NCI-H2029 (cell line): ENCODE results near the gene POLD4.
A peak's percentile ranks its signal among the peaks of the same experiment; 100 is the strongest.
"Not testable (repeated sequence)": the region's sequence is repeated elsewhere in the genome, so short reads cannot be mapped to it uniquely, and the experiment has no call there.

Source experiments
- DNase-seq: peaks from one replicate; lab custom pipeline; 2025; lab: John Stamatoyannopoulos, UW

The POLD4 gene

GRCh38 chr11:67351275-67352005 is 1.9 kb downstream of the POLD4 start:
- DNase-seq, result peak; percentile 43

GRCh38 chr11:67349928-67350465 is 3.3 kb downstream of the POLD4 start:
- no peak for DNase-seq

- no peak for DNase-seq
Measured at GRCh38 chr11:67349457-67349856, 3.9 kb downstream of the POLD4 start.

GRCh38 chr11:67349036-67349435 is 4.3 kb downstream of the POLD4 start:
- no peak for DNase-seq

GRCh38 chr11:67347964-67348749 is 5.2 kb downstream of the POLD4 start:
- DNase-seq, result no peak

- peak; percentile 26 for DNase-seq
Measured at GRCh38 chr11:67345920-67346819, 7.2 kb downstream of the POLD4 start.

- no peak for DNase-seq
Measured at GRCh38 chr11:67345247-67345919, 8.0 kb downstream of the POLD4 start.

GRCh38 chr11:67344264-67344663 is 9.1 kb downstream of the POLD4 start:
- no peak for DNase-seq

GRCh38 chr11:67337257-67337656 is 16.1 kb downstream of the POLD4 start:
- no peak for DNase-seq

- DNase-seq, result no peak
Measured at GRCh38 chr11:67332081-67332691, 21.2 kb downstream of the POLD4 start.

- DNase-seq, result no peak
Measured at GRCh38 chr11:67323526-67323925, 29.8 kb downstream of the POLD4 start.

GRCh38 chr11:67322049-67322448 is 31.3 kb downstream of the POLD4 start:
- no peak for DNase-seq

- DNase-seq, result no peak
Measured at GRCh38 chr11:67321313-67321871, 32.0 kb downstream of the POLD4 start.

- DNase-seq, result no peak
Measured at GRCh38 chr11:67320691-67321090, 32.7 kb downstream of the POLD4 start.

- no peak for DNase-seq
Measured at GRCh38 chr11:67320011-67320410, 33.3 kb downstream of the POLD4 start.

GRCh38 chr11:67318876-67319275 is 34.5 kb downstream of the POLD4 start:
- DNase-seq, result not testable (repeated sequence)

GRCh38 chr11:67317888-67318555 is 35.3 kb downstream of the POLD4 start:
- DNase-seq, result no peak

GRCh38 chr11:67317205-67317887 is 36.0 kb downstream of the POLD4 start:
- DNase-seq, result peak; percentile 96

- DNase-seq, result no peak
Measured at GRCh38 chr11:67316882-67317204, 36.5 kb downstream of the POLD4 start.
